Activated T-helper 17 cell treated with anti-CD3 and anti-CD28 coated beads, Interleukin-2, amount 50 U/mL, for 72 hours (primary cell): Measurements from ENCODE around the gene KCNJ15. TPM values are rescaled to one million over a fixed set of nuclear protein-coding genes. Genes with fewer than 3 reads are reported as not detected.
"Not testable (repeated sequence)": the region's sequence is repeated elsewhere in the genome, so short reads cannot be mapped to it uniquely, and the experiment has no call there.

Experiments
- ATAC-seq: fragments of 150-1000 bp; cut with Tn5 transposase; replicated peaks from 2 replicates; pipeline ENCODE4 v1.10.0; 2021; ENCODE audit warnings: mild to moderate bottlenecking, moderate library complexity
- H3K27ac Mint-ChIP-seq: one replicate; pipeline ENCODE4 v1.8.0; 2022; ENCODE audit warnings: mixed read lengths
- H3K27me3 Mint-ChIP-seq: one replicate; pipeline ENCODE4 v1.8.0; 2022; ENCODE audit warnings: mixed read lengths
- H3K36me3 Mint-ChIP-seq: one replicate; pipeline ENCODE4 v1.8.0; 2022; ENCODE audit warnings: low read depth, mild to moderate bottlenecking, mixed read lengths
- H3K4me1 Mint-ChIP-seq: one replicate; pipeline ENCODE4 v1.8.0; 2022; ENCODE audit warnings: mixed read lengths
- H3K4me3 Mint-ChIP-seq: one replicate; pipeline ENCODE4 v1.8.0; 2022; ENCODE audit warnings: mild to moderate bottlenecking, mixed read lengths
- H3K9me3 Mint-ChIP-seq: one replicate; pipeline ENCODE4 v1.8.0; 2022; ENCODE audit warnings: mixed read lengths
- total RNA-seq, 2 donors: library from RNA; stranded (reverse); gene quantifications; one replicate each; pipeline ENCODE4 v1.2.3, GENCODE V29; 2022

Gene KCNJ15
- total RNA-seq, 2 donors from 2014 or later: 0.09 to 0.69 TPM

- Mint-ChIP-seq H3K27me3 (peaks cover 3% of the 10 kb centered on the region), H3K36me3 (no peaks in the 10 kb centered on the region), H3K4me1 (no peaks in the 10 kb centered on the region), H3K4me3 (no peak overlapping the region), H3K27ac (no peak overlapping the region), H3K9me3 (peaks cover 3% of the 10 kb centered on the region)
- no peak for ATAC-seq
Measured at GRCh38 chr21:38236232-38236631, 20.6 kb upstream of the KCNJ15 start.

DNA sequence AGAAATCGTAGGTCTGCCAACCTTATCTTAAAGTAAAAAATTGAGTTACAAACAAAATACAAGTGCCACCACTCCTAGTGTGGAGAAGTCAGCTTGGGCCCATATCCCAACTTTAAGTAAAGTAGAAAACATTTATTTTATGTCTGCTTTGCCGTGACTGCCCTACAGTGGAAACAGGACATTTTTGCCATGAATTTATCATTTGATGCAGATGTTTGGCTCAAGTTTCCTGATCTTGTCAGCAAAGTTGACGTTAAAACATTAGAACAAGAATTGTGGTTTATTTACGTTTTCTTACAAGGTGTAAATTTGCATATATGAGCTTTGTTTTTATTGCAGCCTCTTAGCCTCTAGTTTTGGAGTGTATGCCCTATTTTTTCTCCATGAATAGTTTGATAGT, 17.1 kb upstream of the KCNJ15 start:
- no peaks in the 10 kb centered on the region for H3K36me3 Mint-ChIP-seq
- no peak overlapping the region for H3K27ac Mint-ChIP-seq
- H3K4me3 Mint-ChIP-seq: no peak overlapping the region
- peaks cover 6% of the 10 kb centered on the region for H3K27me3 Mint-ChIP-seq
- peaks cover 8% of the 10 kb centered on the region for H3K4me1 Mint-ChIP-seq
- no peaks in the 10 kb centered on the region for H3K9me3 Mint-ChIP-seq
- no peak for ATAC-seq

- H3K27ac Mint-ChIP-seq: no peak overlapping the region
- no peaks in the 10 kb centered on the region for H3K36me3 Mint-ChIP-seq
- H3K4me3 Mint-ChIP-seq: no peak overlapping the region
- H3K9me3 Mint-ChIP-seq: no peaks in the 10 kb centered on the region
- ATAC-seq: no peak
- H3K27me3 Mint-ChIP-seq: peaks cover 6% of the 10 kb centered on the region
- H3K4me1 Mint-ChIP-seq: peaks cover 12% of the 10 kb centered on the region
Measured at GRCh38 chr21:38240129-38240528, 16.7 kb upstream of the KCNJ15 start.

DNA sequence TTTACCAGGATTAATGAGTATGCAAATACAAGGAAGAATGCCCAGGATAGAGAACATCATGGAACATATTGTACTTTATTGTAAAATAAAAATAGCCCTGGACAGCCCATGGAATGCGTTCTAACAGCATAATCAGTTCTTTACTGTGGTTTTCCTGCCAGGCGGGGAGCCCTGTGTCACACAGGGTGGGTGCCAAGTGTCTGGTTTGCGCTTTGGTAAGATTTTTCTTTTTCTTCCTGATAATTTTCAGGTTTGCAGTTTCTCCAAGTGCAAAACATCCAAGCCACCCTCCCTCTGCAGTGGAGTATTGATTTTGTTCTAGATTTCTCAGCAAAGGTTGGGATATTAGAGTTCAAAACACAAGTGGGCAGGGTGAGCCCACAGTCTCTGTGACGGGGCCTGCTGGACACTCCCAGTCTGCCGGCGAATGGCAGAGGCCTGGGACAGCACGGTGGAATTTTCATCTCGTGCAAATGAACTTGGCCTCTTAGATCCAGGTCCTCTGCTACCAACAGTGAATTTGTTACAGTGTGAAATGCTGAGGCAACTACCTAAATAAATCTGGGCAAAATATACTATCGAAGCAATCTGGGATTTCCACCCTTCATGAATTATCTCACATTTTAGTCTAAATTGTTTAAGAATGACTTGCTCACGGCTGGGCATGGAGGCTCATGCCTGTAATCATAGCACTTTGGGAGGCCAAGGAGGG, 15.6 kb upstream of the KCNJ15 start:
- no peaks in the 10 kb centered on the region for H3K9me3 Mint-ChIP-seq
- H3K27ac Mint-ChIP-seq: no peak overlapping the region
- no peak overlapping the region for H3K4me3 Mint-ChIP-seq
- no peak for ATAC-seq
- H3K36me3 Mint-ChIP-seq: no peaks in the 10 kb centered on the region
- H3K27me3 Mint-ChIP-seq: peaks cover 6% of the 10 kb centered on the region
- peaks cover 13% of the 10 kb centered on the region for H3K4me1 Mint-ChIP-seq

DNA sequence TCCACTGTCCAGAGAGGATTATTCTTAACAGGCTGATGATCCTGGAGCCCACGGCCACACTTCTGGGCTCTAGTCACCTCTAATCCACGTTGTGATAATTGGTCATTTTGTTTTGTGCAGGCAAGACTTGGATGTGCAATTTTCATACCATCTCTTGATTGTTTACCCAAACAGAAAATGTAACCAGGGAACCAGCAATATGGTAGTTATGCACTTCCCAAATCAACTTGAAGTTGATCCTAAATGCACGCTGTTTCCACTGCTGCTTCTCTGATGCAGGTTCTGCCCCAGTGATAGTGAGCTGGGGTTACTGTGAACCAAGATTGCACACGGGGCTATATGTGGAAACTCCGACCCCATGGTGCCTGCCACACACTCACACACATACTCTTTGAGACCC, 14.7 kb upstream of the KCNJ15 start:
- ATAC-seq: no peak
- H3K9me3 Mint-ChIP-seq: no peaks in the 10 kb centered on the region

DNA sequence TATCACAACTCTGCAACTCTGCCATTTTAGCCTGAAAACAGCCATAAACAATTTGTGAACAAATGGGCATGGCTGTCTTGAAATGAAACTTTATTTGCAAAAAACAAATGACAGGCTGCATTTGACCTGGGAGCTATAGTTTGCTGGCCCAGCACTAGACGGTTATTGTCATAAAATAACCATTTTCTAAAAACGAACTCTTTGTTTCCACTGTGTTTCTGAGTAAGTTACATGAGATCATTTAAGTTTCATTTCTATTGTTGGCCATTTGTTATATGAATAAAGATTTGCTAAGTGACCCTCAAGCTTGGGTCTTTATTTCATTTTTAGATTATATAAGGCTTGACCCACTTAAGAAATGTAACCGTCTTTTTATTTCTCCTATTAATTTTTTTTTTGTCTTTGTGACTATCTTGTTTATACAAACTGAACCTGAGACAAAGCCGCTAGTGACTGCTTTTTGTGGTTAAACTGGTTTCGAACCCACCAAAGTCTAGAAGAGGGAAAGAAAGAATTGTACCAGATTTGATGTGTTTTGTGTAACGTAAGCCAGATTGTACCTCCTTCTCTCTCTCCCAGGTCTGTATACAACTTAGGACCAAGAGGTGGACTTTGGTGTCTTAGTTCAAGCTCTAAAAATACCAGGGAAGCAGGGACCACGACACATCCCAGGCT, 12.9 kb upstream of the KCNJ15 start:
- Mint-ChIP-seq H3K27me3 (peaks cover 15% of the 10 kb centered on the region), H3K4me3 (peak overlapping the region; percentile 68), H3K4me1 (peaks cover 13% of the 10 kb centered on the region), H3K9me3 (no peaks in the 10 kb centered on the region), H3K27ac (peak overlapping the region; percentile 86), H3K36me3 (no peaks in the 10 kb centered on the region)
- ATAC-seq: peak; percentile 62

More for the DNA sequence above, 14.7 kb upstream of the KCNJ15 start:
- Mint-ChIP-seq H3K27ac (no peak overlapping the region), H3K4me3 (no peak overlapping the region), H3K36me3 (no peaks in the 10 kb centered on the region), H3K4me1 (peaks cover 13% of the 10 kb centered on the region), H3K27me3 (peaks cover 9% of the 10 kb centered on the region)

DNA sequence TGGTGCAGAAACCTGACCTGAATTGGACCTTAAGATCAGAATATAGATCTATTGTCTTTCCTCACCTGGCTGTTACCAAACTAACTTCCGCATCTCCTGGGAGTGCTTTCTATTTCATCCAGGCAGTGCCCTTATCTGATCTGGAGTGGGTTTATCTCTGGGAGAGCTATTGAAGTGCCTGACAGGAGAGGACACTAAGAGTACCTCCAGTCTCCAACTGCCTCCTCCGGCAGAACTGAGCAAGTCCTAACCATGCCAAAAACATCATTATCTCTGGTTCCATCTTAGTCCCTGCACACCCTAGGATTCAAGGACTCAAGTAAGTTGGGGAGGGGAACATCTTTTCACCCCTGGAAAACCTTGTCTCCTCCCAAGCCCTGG, 12.4 kb upstream of the KCNJ15 start:
- peak overlapping the region; percentile 68 for H3K4me3 Mint-ChIP-seq
- no peaks in the 10 kb centered on the region for H3K36me3 Mint-ChIP-seq
- no peaks in the 10 kb centered on the region for H3K9me3 Mint-ChIP-seq
- H3K27ac Mint-ChIP-seq: peak overlapping the region; percentile 86
- peak; percentile 28 for ATAC-seq
- H3K4me1 Mint-ChIP-seq: peaks cover 13% of the 10 kb centered on the region
- peaks cover 15% of the 10 kb centered on the region for H3K27me3 Mint-ChIP-seq

DNA sequence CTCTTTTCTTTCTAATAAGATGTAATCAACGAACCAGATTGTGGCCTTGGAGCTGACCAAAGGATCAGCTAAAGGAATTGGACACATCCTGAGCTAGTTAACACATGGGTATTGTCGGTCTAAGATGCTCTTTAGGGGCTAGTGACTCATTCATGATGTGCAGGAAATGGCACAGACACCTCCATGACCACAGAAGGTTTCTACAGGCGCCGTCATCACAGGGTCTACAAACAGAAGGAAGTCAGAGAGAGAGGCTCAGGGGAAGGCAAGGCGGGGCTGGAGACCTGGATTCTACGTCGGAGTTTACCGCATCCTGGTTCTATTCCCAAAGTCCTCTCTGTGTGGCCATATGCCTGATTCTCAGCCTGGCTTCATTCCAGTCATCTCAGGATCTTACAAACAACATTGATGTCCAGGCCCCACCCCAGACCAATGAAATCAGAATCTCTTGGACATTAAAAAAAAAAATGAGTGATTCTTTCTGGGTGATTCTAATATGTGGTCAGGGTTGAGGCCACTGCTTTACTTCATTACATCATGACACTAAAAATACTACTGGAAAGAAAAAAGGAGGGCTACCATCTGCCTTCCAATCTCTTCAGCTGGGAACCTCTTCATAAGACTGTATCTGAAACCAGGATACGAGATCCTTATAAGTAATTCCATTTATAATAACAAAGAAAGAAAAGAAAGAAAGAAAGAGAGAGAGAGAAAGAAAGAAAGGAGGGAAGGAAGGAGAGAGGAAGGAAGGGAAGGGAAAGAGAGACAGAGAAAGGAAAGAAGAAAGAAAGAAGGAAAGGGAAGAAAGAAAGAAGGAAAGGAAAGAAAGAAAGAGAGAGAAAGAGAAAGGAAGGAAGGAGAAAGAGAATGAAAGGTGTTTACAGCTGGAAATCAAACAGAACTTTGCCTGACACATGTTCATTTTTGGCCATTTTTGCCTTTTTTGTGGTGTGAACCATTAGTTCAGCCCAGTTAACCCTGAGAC, 11.6 kb upstream of the KCNJ15 start:
- peak overlapping the region; percentile 86 for H3K27ac Mint-ChIP-seq
- ATAC-seq: peak; percentile 94

GRCh38 chr21:38246511-38246910, 10.3 kb upstream of the KCNJ15 start:
- no peak for ATAC-seq
- peaks cover 13% of the 10 kb centered on the region for H3K4me1 Mint-ChIP-seq

More for the DNA sequence above, 11.6 kb upstream of the KCNJ15 start:
- peak overlapping the region; percentile 68 for H3K4me3 Mint-ChIP-seq
- H3K27me3 Mint-ChIP-seq: peaks cover 15% of the 10 kb centered on the region
- no peaks in the 10 kb centered on the region for H3K9me3 Mint-ChIP-seq
- peaks cover 13% of the 10 kb centered on the region for H3K4me1 Mint-ChIP-seq
- no peaks in the 10 kb centered on the region for H3K36me3 Mint-ChIP-seq

DNA sequence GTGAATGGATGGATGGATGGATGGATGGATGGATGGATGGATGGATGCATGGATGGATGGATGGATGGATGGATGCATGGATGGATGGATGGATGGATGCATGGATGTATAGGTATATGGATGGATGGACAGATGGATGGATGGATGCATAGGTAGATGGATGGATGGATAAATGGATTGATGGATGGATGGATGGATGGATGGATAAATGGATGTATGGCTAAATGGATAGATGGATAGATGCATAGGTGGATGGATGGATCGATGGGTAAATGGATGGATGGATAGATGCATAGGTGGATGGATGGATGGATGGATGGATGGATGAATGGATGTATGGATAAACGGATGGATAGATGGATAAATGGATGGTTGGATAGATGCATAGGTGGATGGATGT, 9.7 kb upstream of the KCNJ15 start:
- ATAC-seq, H3K36me3 Mint-ChIP-seq: not testable (repeated sequence)
- peaks cover 13% of the 10 kb centered on the region for H3K4me1 Mint-ChIP-seq

More at GRCh38 chr21:38246511-38246910, 10.3 kb upstream of the KCNJ15 start:
- Mint-ChIP-seq H3K27ac (no peak overlapping the region), H3K4me3 (no peak overlapping the region), H3K9me3 (no peaks in the 10 kb centered on the region), H3K36me3 (no peaks in the 10 kb centered on the region), H3K27me3 (peaks cover 18% of the 10 kb centered on the region)

GRCh38 chr21:38247738-38248510, 8.9 kb upstream of the KCNJ15 start:
- no peaks in the 10 kb centered on the region for H3K36me3 Mint-ChIP-seq
- H3K4me1 Mint-ChIP-seq: peaks cover 13% of the 10 kb centered on the region
- H3K9me3 Mint-ChIP-seq: no peaks in the 10 kb centered on the region
- peaks cover 15% of the 10 kb centered on the region for H3K27me3 Mint-ChIP-seq
- no peak for ATAC-seq
- no peak overlapping the region for H3K4me3 Mint-ChIP-seq
- H3K27ac Mint-ChIP-seq: no peak overlapping the region

More for the DNA sequence above, 9.7 kb upstream of the KCNJ15 start:
- H3K9me3 Mint-ChIP-seq, H3K4me3 Mint-ChIP-seq, H3K27ac Mint-ChIP-seq: not testable (repeated sequence)
- peaks cover 18% of the 10 kb centered on the region for H3K27me3 Mint-ChIP-seq

GRCh38 chr21:38249256-38249655, 7.5 kb upstream of the KCNJ15 start:
- no peak overlapping the region for H3K27ac Mint-ChIP-seq
- H3K36me3 Mint-ChIP-seq: no peaks in the 10 kb centered on the region
- H3K4me3 Mint-ChIP-seq: no peak overlapping the region
- no peaks in the 10 kb centered on the region for H3K9me3 Mint-ChIP-seq
- ATAC-seq: peak; percentile 43
- H3K27me3 Mint-ChIP-seq: peaks cover 19% of the 10 kb centered on the region
- peaks cover 10% of the 10 kb centered on the region for H3K4me1 Mint-ChIP-seq

DNA sequence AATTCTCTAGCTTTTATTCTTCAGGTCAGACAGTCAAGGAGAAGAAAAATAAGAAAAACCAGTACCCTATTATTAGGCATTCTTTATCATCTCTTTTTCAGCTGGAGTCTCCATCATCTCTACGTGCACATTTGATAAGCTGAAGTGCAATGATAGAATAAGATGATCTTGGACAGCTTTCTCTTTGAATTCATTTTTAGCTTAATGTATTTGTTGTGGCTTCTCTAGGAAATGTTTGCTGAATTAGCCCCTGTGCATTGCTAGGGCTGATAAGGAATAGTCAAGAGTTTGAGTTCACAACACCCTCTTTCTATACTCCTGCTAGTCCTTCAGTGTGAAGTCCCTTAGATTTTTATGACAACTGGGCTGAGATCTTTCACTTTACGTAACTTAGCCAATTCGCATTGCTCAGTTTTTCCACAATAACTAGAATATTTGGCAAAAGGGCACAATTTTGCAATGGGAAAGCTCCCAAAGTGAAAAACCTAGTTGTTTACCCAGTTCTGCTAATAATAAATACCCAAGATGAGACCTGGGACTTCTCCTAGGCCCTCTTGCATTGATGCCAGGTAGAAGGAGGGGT, 7.0 kb upstream of the KCNJ15 start:
- H3K36me3 Mint-ChIP-seq: no peaks in the 10 kb centered on the region
- H3K9me3 Mint-ChIP-seq: no peaks in the 10 kb centered on the region
- H3K4me1 Mint-ChIP-seq: peaks cover 5% of the 10 kb centered on the region
- H3K4me3 Mint-ChIP-seq: no peak overlapping the region
- H3K27me3 Mint-ChIP-seq: peaks cover 22% of the 10 kb centered on the region
- peak; percentile 2 for ATAC-seq
- no peak overlapping the region for H3K27ac Mint-ChIP-seq
